ENCODE results near the gene PCSK6. TPM values are rescaled to one million over a fixed set of nuclear protein-coding genes. Genes with fewer than 3 reads are reported as not detected.

The PCSK6 gene
- total RNA-seq, 2 donors from 2014 or later: 0.61 to 2.1 TPM

GRCh38 chr15:101398247-101398646, 91.3 kb downstream of the PCSK6 start:
- peaks cover 0 to 5% of the 10 kb centered on the region in 2 donors for H3K36me3 Mint-ChIP-seq
- ATAC-seq (no peak), DNase-seq (ENCODE audit: low spot score in 2 of 2) (no peak)
- H3K9me3 Mint-ChIP-seq: no peaks in the 10 kb centered on the region
- H3K27ac Mint-ChIP-seq: peak overlapping the region in 1 of 2 donors; percentile 55

GRCh38 chr15:101397521-101398003, 91.9 kb downstream of the PCSK6 start:
- H3K9me3 Mint-ChIP-seq: no peaks in the 10 kb centered on the region
- H3K27ac Mint-ChIP-seq: peak overlapping the region in 1 of 2 donors; percentile 68
- no peak for DNase-seq (ENCODE audit: low spot score in 2 of 2)
- no peak for ATAC-seq
- H3K36me3 Mint-ChIP-seq: peaks cover 0 to 5% of the 10 kb centered on the region in 2 donors

- DNase-seq (ENCODE audit: low spot score in 2 of 2) (no peak), ATAC-seq (no peak)
- H3K36me3 Mint-ChIP-seq: peaks cover 0 to 5% of the 10 kb centered on the region in 2 donors
- no peaks in the 10 kb centered on the region for H3K9me3 Mint-ChIP-seq
- no peak overlapping the region for H3K27ac Mint-ChIP-seq
These were observed 92.8 kb downstream of the PCSK6 start for GRCh38 chr15:101396484-101397261.

- ATAC-seq (no peak), DNase-seq (ENCODE audit: low spot score in 2 of 2) (no peak)
- Mint-ChIP-seq H3K27ac (no peak overlapping the region), H3K9me3 (no peaks in the 10 kb centered on the region), H3K36me3 (no peaks in the 10 kb centered on the region)
These were observed 94.9 kb downstream of the PCSK6 start for GRCh38 chr15:101394654-101395053.

- Mint-ChIP-seq H3K36me3 (no peaks in the 10 kb centered on the region), H3K9me3 (no peaks in the 10 kb centered on the region), H3K27ac (no peak overlapping the region)
- DNase-seq (ENCODE audit: low spot score in 2 of 2): no peak
- ATAC-seq: no peak
These were observed 95.4 kb downstream of the PCSK6 start for GRCh38 chr15:101394056-101394630.

GRCh38 chr15:101393172-101393571, 96.3 kb downstream of the PCSK6 start:
- Mint-ChIP-seq H3K27ac (no peak overlapping the region), H3K9me3 (no peaks in the 10 kb centered on the region)
- ATAC-seq: no peak

GRCh38 chr15:101391981-101392640, 97.4 kb downstream of the PCSK6 start:
- H3K9me3 Mint-ChIP-seq: no peaks in the 10 kb centered on the region
- no peak for DNase-seq (ENCODE audit: low spot score in 2 of 2)
- H3K27ac Mint-ChIP-seq: no peak overlapping the region
- no peak for ATAC-seq
- no peaks in the 10 kb centered on the region for H3K36me3 Mint-ChIP-seq

More at GRCh38 chr15:101393172-101393571, 96.3 kb downstream of the PCSK6 start:
- no peak for DNase-seq (ENCODE audit: low spot score in 2 of 2)
- H3K36me3 Mint-ChIP-seq: no peaks in the 10 kb centered on the region

- Mint-ChIP-seq H3K27ac (no peak overlapping the region), H3K36me3 (no peaks in the 10 kb centered on the region), H3K9me3 (no peaks in the 10 kb centered on the region)
- no peak for ATAC-seq
- no peak for DNase-seq (ENCODE audit: low spot score in 2 of 2)
These were observed 98.1 kb downstream of the PCSK6 start for GRCh38 chr15:101391431-101391830.

- no peaks in the 10 kb centered on the region for H3K36me3 Mint-ChIP-seq
These were observed 99.0 kb downstream of the PCSK6 start for GRCh38 chr15:101390462-101390861.

GRCh38 chr15:101390060-101390459, 99.4 kb downstream of the PCSK6 start:
- Mint-ChIP-seq H3K27ac (no peak overlapping the region), H3K9me3 (no peaks in the 10 kb centered on the region), H3K36me3 (no peaks in the 10 kb centered on the region)
- ATAC-seq (no peak), DNase-seq (ENCODE audit: low spot score in 2 of 2) (no peak)

More at GRCh38 chr15:101390462-101390861, 99.0 kb downstream of the PCSK6 start:
- ATAC-seq: no peak
- no peaks in the 10 kb centered on the region for H3K9me3 Mint-ChIP-seq
- no peak for DNase-seq (ENCODE audit: low spot score in 2 of 2)
- H3K27ac Mint-ChIP-seq: no peak overlapping the region

- DNase-seq (ENCODE audit: low spot score in 2 of 2) (no peak), ATAC-seq (no peak)
- Mint-ChIP-seq H3K27ac (no peak overlapping the region), H3K36me3 (no peaks in the 10 kb centered on the region), H3K9me3 (no peaks in the 10 kb centered on the region)
These were observed 100.1 kb downstream of the PCSK6 start for GRCh38 chr15:101389362-101389761.

- no peaks in the 10 kb centered on the region for H3K9me3 Mint-ChIP-seq
- H3K27ac Mint-ChIP-seq: no peak overlapping the region
- ATAC-seq: no peak
- no peak for DNase-seq (ENCODE audit: low spot score in 2 of 2)
- no peaks in the 10 kb centered on the region for H3K36me3 Mint-ChIP-seq
These were observed 101.5 kb downstream of the PCSK6 start for GRCh38 chr15:101388046-101388445.

GRCh38 chr15:101387574-101387973, 101.9 kb downstream of the PCSK6 start:
- H3K27ac Mint-ChIP-seq: no peak overlapping the region
- ATAC-seq: no peak
- H3K36me3 Mint-ChIP-seq: no peaks in the 10 kb centered on the region
- no peaks in the 10 kb centered on the region for H3K9me3 Mint-ChIP-seq
- DNase-seq (ENCODE audit: low spot score in 2 of 2): no peak

- no peak for ATAC-seq
- H3K36me3 Mint-ChIP-seq: no peaks in the 10 kb centered on the region
- no peaks in the 10 kb centered on the region for H3K9me3 Mint-ChIP-seq
- no peak for DNase-seq (ENCODE audit: low spot score in 2 of 2)
- no peak overlapping the region for H3K27ac Mint-ChIP-seq
These were observed 102.5 kb downstream of the PCSK6 start for GRCh38 chr15:101386967-101387366.

- Mint-ChIP-seq H3K27ac (no peak overlapping the region), H3K36me3 (no peaks in the 10 kb centered on the region), H3K9me3 (no peaks in the 10 kb centered on the region)
- ATAC-seq: no peak
- no peak for DNase-seq (ENCODE audit: low spot score in 2 of 2)
These were observed 103.5 kb downstream of the PCSK6 start for GRCh38 chr15:101386006-101386405.

- DNase-seq (ENCODE audit: low spot score in 2 of 2): no peak
- ATAC-seq: no peak
- Mint-ChIP-seq H3K36me3 (no peaks in the 10 kb centered on the region), H3K27ac (no peak overlapping the region), H3K9me3 (no peaks in the 10 kb centered on the region)
These were observed 105.2 kb downstream of the PCSK6 start for GRCh38 chr15:101384276-101384675.

- Mint-ChIP-seq H3K27ac (no peak overlapping the region), H3K9me3 (no peaks in the 10 kb centered on the region), H3K36me3 (no peaks in the 10 kb centered on the region)
- DNase-seq (ENCODE audit: low spot score in 2 of 2) (no peak), ATAC-seq (no peak)
These were observed 107.0 kb downstream of the PCSK6 start for GRCh38 chr15:101382544-101382943.
